Neuronal stem cell (in vitro differentiated cells): ENCODE measurements around the gene TBPL1.

Source experiments
- DNase-seq: peaks from one replicate; pipeline ENCODE4 v3.0.0-alpha.2; 2013; ENCODE audit warnings: low spot score
- H2AFZ ChIP-seq: one replicate; pipeline ENCODE4 v1.6.1; 2013; ENCODE audit warnings: mild to moderate bottlenecking, low read length, inconsistent platforms
- H2AK5ac ChIP-seq: 2 replicates; pipeline ENCODE4 v1.6.1; 2013; ENCODE audit warnings: low read depth, mild to moderate bottlenecking, inconsistent platforms, low read length, moderate library complexity, mixed read lengths
- H2BK120ac ChIP-seq: 2 replicates; pipeline ENCODE4 v1.6.1; 2013; ENCODE audit warnings: low read depth, mild to moderate bottlenecking, inconsistent platforms, low read length, moderate library complexity, mixed read lengths
- H2BK12ac ChIP-seq: one replicate; pipeline ENCODE4 v1.6.1; 2013; ENCODE audit warnings: low read length, inconsistent platforms
- H2BK15ac ChIP-seq: 2 replicates; pipeline ENCODE4 v1.6.1; 2013; ENCODE audit warnings: mild to moderate bottlenecking, low read length, inconsistent platforms, mixed read lengths
- H2BK5ac ChIP-seq: one replicate; pipeline ENCODE4 v1.6.1; 2013; ENCODE audit warnings: inconsistent platforms, mild to moderate bottlenecking, low read length, moderate library complexity
- H3K14ac ChIP-seq: one replicate; pipeline ENCODE4 v1.6.1; 2013; ENCODE audit warnings: low read length, inconsistent platforms
- H3K18ac ChIP-seq: 2 replicates; pipeline ENCODE4 v1.6.1; 2013; ENCODE audit warnings: low read length, inconsistent platforms
- H3K23ac ChIP-seq: 2 replicates; pipeline ENCODE4 v1.6.1; 2013; ENCODE audit warnings: low read depth, mild to moderate bottlenecking, mixed read lengths, low read length, inconsistent platforms; ENCODE audit not compliant: poor library complexity
- H3K27ac ChIP-seq: replicated peaks from 3 replicates; pipeline ENCODE4 v1.5.1; 2013; ENCODE audit warnings: low read length, inconsistent platforms
- H3K27me3 ChIP-seq, 3 experiments: 2 replicates each; pipeline ENCODE4 v1.6.1; 2013; ENCODE audit warnings: low read length in 3 of 3, mild to moderate bottlenecking in 2 of 3, inconsistent platforms in 1 of 3, low read depth in 1 of 3, mixed read lengths in 1 of 3, moderate library complexity in 1 of 3; ENCODE audit not compliant: control insufficient read depth in 3 of 3, insufficient read depth in 3 of 3
- H3K36me3 ChIP-seq, 2 donors: replicated peaks in 1 of 2; 2 replicates each; pipeline ENCODE4 v1.6.1; 2013; ENCODE audit warnings: low read length in 2 of 2; ENCODE audit not compliant: control insufficient read depth in 2 of 2, insufficient read depth in 2 of 2
- H3K4ac ChIP-seq: 2 replicates; pipeline ENCODE4 v1.6.1; 2013; ENCODE audit warnings: inconsistent platforms, mild to moderate bottlenecking, low read length, moderate library complexity
- H3K4me1 ChIP-seq, 2 donors: 1 replicate in 1 of 2; 2 replicates in 1 of 2; pipeline ENCODE4 v1.6.1; 2013; ENCODE audit warnings: low read length in 2 of 2, low read depth in 1 of 2; ENCODE audit not compliant: control insufficient read depth in 2 of 2, insufficient read depth in 1 of 2
- H3K4me2 ChIP-seq: one replicate; pipeline ENCODE4 v1.6.1; 2013; ENCODE audit warnings: mild to moderate bottlenecking, low read length, inconsistent platforms; ENCODE audit not compliant: insufficient read depth, poor library complexity, severe bottlenecking
- H3K4me3 ChIP-seq, 2 donors: 2 replicates each; pipeline ENCODE4 v1.5.1; 2013; ENCODE audit warnings: low read length in 2 of 2, mild to moderate bottlenecking in 2 of 2, inconsistent platforms in 1 of 2, moderate library complexity in 1 of 2
- H3K79me1 ChIP-seq: one replicate; pipeline ENCODE4 v1.6.1; 2013; ENCODE audit warnings: low read depth, mild to moderate bottlenecking, inconsistent platforms, low read length, moderate library complexity
- H3K9ac ChIP-seq: one replicate; pipeline ENCODE4 v1.6.1; 2013; ENCODE audit warnings: mild to moderate bottlenecking, low read depth, low read length, inconsistent platforms; ENCODE audit not compliant: poor library complexity
- H3K9me3 ChIP-seq, 2 donors: replicated peaks in 1 of 2; 2 replicates each; pipeline versions ENCODE3 to v1.6.1; 2013; ENCODE audit warnings: low read length in 2 of 2, mild to moderate bottlenecking in 2 of 2, inconsistent platforms in 1 of 2, low read depth in 1 of 2, mixed read lengths in 1 of 2, moderate library complexity in 1 of 2; ENCODE audit not compliant: control insufficient read depth in 2 of 2, insufficient read depth in 1 of 2
- H4K8ac ChIP-seq: one replicate; pipeline ENCODE4 v1.6.1; 2013; ENCODE audit warnings: low read depth, mild to moderate bottlenecking, inconsistent platforms, low read length, moderate library complexity
- H4K91ac ChIP-seq: one replicate; pipeline ENCODE4 v1.6.1; 2013; ENCODE audit warnings: low read length, low read depth, mild to moderate bottlenecking, inconsistent platforms; ENCODE audit not compliant: poor library complexity
- WGBS, 2 donors: extraction: QIAGEN DNeasy Blood & Tissue Kit; methylation state at CpG; one replicate each; pipeline ENCODE4 v1.1.7; 2013; ENCODE audit warnings: missing lambda C conversion rate in 2 of 2, mixed read lengths in 1 of 2; ENCODE audit not compliant: insufficient read length in 2 of 2, insufficient replicate concordance in 1 of 2; ENCODE audit errors: extremely low coverage in 2 of 2; 5-methylcytosine and 5-hydroxymethylcytosine counted together

Gene TBPL1

DNA sequence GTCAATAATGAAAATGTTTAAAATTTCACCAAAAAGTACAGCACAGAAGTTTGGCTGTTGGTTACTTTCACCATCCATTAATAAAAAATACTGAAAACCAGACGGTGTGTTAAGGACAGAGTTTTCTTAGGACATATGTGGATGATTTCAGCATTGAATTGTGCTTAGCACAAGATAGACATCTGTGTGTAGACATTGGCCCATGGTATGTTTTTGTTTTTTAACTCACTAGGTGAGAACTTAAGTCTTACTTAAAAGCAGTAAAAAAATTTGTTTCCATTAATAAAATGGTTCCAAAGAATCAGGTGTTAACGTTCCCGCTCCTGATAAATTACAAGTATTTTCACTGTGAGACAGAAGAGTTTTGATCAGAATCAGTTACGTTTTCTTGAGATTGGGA, 4.2 kb downstream of the TBPL1 start:
- no peak overlapping the region for H2AFZ ChIP-seq
- no peak overlapping the region for H4K91ac ChIP-seq
- no peak overlapping the region for H3K4me3 ChIP-seq
- H3K27ac ChIP-seq = no peak overlapping the region
- H2AK5ac ChIP-seq = no peak overlapping the region
- no peak overlapping the region for H4K8ac ChIP-seq
- H3K4me2 ChIP-seq = no peak overlapping the region
- no peak overlapping the region for H2BK15ac ChIP-seq
- no peak overlapping the region for H3K23ac ChIP-seq
- H2BK120ac ChIP-seq = no peak overlapping the region
- peaks cover 0 to 6% of the 10 kb centered on the region in 2 donors for H3K9me3 ChIP-seq
- no peaks in the 10 kb centered on the region for H3K36me3 ChIP-seq
- no peaks in the 10 kb centered on the region for H3K27me3 ChIP-seq
- H3K79me1 ChIP-seq = peaks cover 4% of the 10 kb centered on the region
- WGBS, 2 donors = no CpG with 5 or more reads among the region's 4 CpGs
- peaks cover 9 to 14% of the 10 kb centered on the region in 2 donors for H3K4me1 ChIP-seq
- no peak overlapping the region for H2BK5ac ChIP-seq
- no peak overlapping the region for H3K14ac ChIP-seq
- no peak overlapping the region for H2BK12ac ChIP-seq
- H3K4ac ChIP-seq = no peak overlapping the region
- no peak for DNase-seq
- no peak overlapping the region for H3K9ac ChIP-seq
- no peak overlapping the region for H3K18ac ChIP-seq

DNA sequence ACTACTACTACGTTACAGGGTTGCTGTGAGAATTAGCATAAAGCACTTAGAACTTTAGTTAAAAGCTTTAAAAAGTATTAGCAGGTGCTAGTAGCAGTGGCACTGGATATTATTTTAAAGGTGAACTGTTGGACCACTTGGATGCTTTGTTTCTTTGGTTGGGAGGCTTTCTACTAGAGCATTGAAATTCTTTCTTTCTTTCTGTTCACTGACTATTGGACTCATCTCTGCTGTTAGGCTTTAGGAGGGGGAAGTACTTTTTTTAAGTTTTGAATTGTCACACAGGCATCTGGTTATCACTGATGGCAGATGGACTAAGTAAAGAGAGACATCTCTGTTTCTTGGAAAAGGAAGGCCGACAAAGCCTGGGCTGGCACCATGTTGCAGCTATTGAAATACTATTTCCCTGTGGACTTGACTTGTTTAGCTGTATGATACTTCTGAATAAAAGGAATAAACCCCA, 4.8 kb downstream of the TBPL1 start:
- no peak overlapping the region for H3K4me3 ChIP-seq
- no peak overlapping the region for H3K4me2 ChIP-seq
- no peak overlapping the region for H2BK12ac ChIP-seq
- no peak overlapping the region for H3K18ac ChIP-seq
- H2AK5ac ChIP-seq = no peak overlapping the region
- no peak overlapping the region for H3K14ac ChIP-seq
- no peak overlapping the region for H3K4ac ChIP-seq
- H4K8ac ChIP-seq = no peak overlapping the region
- no peak overlapping the region for H4K91ac ChIP-seq
- no peak overlapping the region for H3K9ac ChIP-seq
- H2BK120ac ChIP-seq = no peak overlapping the region
- H2AFZ ChIP-seq = no peak overlapping the region
- no CpG with 5 or more reads among the region's 2 CpGs for WGBS, 2 donors
- no peaks in the 10 kb centered on the region for H3K27me3 ChIP-seq
- H3K9me3 ChIP-seq = peaks cover 0 to 6% of the 10 kb centered on the region in 2 donors
- no peak overlapping the region for H2BK15ac ChIP-seq
- H3K27ac ChIP-seq = no peak overlapping the region
- H2BK5ac ChIP-seq = no peak overlapping the region
- H3K79me1 ChIP-seq = peaks cover 4% of the 10 kb centered on the region
- H3K23ac ChIP-seq = no peak overlapping the region
- no peak for DNase-seq
- H3K36me3 ChIP-seq = no peaks in the 10 kb centered on the region
- H3K4me1 ChIP-seq = peaks cover 9 to 14% of the 10 kb centered on the region in 2 donors

- H3K14ac ChIP-seq = no peak overlapping the region
- no peak overlapping the region for H2BK12ac ChIP-seq
- H3K9me3 ChIP-seq = peaks cover 0 to 10% of the 10 kb centered on the region in 2 donors
- H3K9ac ChIP-seq = no peak overlapping the region
- no peak overlapping the region for H2BK15ac ChIP-seq
- peaks cover 9 to 14% of the 10 kb centered on the region in 2 donors for H3K4me1 ChIP-seq
- H3K79me1 ChIP-seq = peaks cover 4% of the 10 kb centered on the region
- no peak overlapping the region for H3K18ac ChIP-seq
- H3K23ac ChIP-seq = no peak overlapping the region
- no peak for DNase-seq
- H3K36me3 ChIP-seq = no peaks in the 10 kb centered on the region
- H3K4ac ChIP-seq = no peak overlapping the region
- H4K8ac ChIP-seq = no peak overlapping the region
- no peak overlapping the region for H2BK5ac ChIP-seq
- H2AFZ ChIP-seq = no peak overlapping the region
- no peak overlapping the region for H2BK120ac ChIP-seq
- H2AK5ac ChIP-seq = no peak overlapping the region
- H3K4me2 ChIP-seq = no peak overlapping the region
- no peak overlapping the region for H3K27ac ChIP-seq
- no peaks in the 10 kb centered on the region for H3K27me3 ChIP-seq
- no CpG with 5 or more reads among the region's 3 CpGs for WGBS, 2 donors
- no peak overlapping the region for H3K4me3 ChIP-seq
- H4K91ac ChIP-seq = no peak overlapping the region
Measured at GRCh38 chr6:133958791-133959190, 5.8 kb downstream of the TBPL1 start.

- no CpG with 5 or more reads among the region's 4 CpGs for WGBS, 2 donors
- H2BK12ac ChIP-seq = no peak overlapping the region
- H4K91ac ChIP-seq = no peak overlapping the region
- no peaks in the 10 kb centered on the region for H3K36me3 ChIP-seq
- no peak overlapping the region for H3K23ac ChIP-seq
- peaks cover 4% of the 10 kb centered on the region for H3K79me1 ChIP-seq
- no peak overlapping the region for H2BK5ac ChIP-seq
- no peak for DNase-seq
- H3K18ac ChIP-seq = no peak overlapping the region
- H4K8ac ChIP-seq = no peak overlapping the region
- H2AFZ ChIP-seq = no peak overlapping the region
- no peak overlapping the region for H3K4me3 ChIP-seq
- peaks cover 6 to 7% of the 10 kb centered on the region in 2 donors for H3K4me1 ChIP-seq
- H2AK5ac ChIP-seq = no peak overlapping the region
- H3K14ac ChIP-seq = no peak overlapping the region
- no peak overlapping the region for H3K4ac ChIP-seq
- no peaks in the 10 kb centered on the region for H3K27me3 ChIP-seq
- H2BK15ac ChIP-seq = no peak overlapping the region
- H2BK120ac ChIP-seq = no peak overlapping the region
- peaks cover 0 to 10% of the 10 kb centered on the region in 2 donors for H3K9me3 ChIP-seq
- no peak overlapping the region for H3K9ac ChIP-seq
- H3K4me2 ChIP-seq = no peak overlapping the region
- H3K27ac ChIP-seq = no peak overlapping the region
Measured at GRCh38 chr6:133959667-133960368, 6.8 kb downstream of the TBPL1 start.
